Tibial nerve (tissue), 4 donors: Measurements from ENCODE around the gene FLVCR2.

ENCODE experiments used
- CTCF ChIP-seq, 5 experiments: fragments of 200-600 bp in 3 of 5; fragments of 450-650 bp in 2 of 5; sonication (generic) in 3 of 5; IDR thresholded peaks; one replicate each; pipeline ENCODE4 v1.5.1; 2016 to 2019; ENCODE audit warnings: antibody characterized with exemption in 5 of 5, mild to moderate bottlenecking in 3 of 5, moderate library complexity in 2 of 5
- EP300 ChIP-seq, 2 donors: sonication (generic); formaldehyde crosslinking; IDR thresholded peaks; one replicate each; pipeline ENCODE4 v1.6.1; 2017; ENCODE audit warnings: antibody characterized with exemption in 2 of 2, mild to moderate bottlenecking in 1 of 2
- POLR2A ChIP-seq, 2 donors: fragments of 450-650 bp; IDR thresholded peaks; one replicate each; pipeline ENCODE4 v1.6.1; 2017; ENCODE audit warnings: antibody characterized with exemption in 2 of 2, mild to moderate bottlenecking in 2 of 2, moderate library complexity in 2 of 2

GRCh38 chr14:75587388-75587787 lies 9.0 kb downstream of the FLVCR2 start:
- TF ChIP-seq CTCF (IDR thresholded peaks at IDR 0.05) (no peak), EP300 (IDR thresholded peaks at IDR 0.05) (no peak), POLR2A (IDR thresholded peaks at IDR 0.05) (no peak)
